Activated CD4-positive, alpha-beta T cell treated with anti-CD3 and anti-CD28 coated beads, Interleukin-2, amount 10 ng/mL, durations not matched to agents 7 days and 5 days (primary cell): ENCODE measurements around the gene SOX21. TPM values are rescaled to one million over a fixed set of nuclear protein-coding genes. Genes with fewer than 3 reads are reported as not detected.

Experiments
- CTCF ChIA-PET: fragments of 350-600 bp; sonication (Branson Sonifier 250); formaldehyde crosslinking; loops from one replicate; lab custom pipeline; 2021; ENCODE audit warnings: antibody characterized with exemption; lab: Charles Lee
- POLR2A ChIA-PET: fragments of 350-600 bp; sonication (Branson Sonifier 250); formaldehyde crosslinking; loops from one replicate; lab custom pipeline; 2021; ENCODE audit warnings: antibody characterized with exemption; lab: Charles Lee
- DNase-seq: peaks from one replicate; pipeline ENCODE4 v3.0.0-alpha.2; 2020
- H3K27ac Mint-ChIP-seq: one replicate; pipeline ENCODE4 v1.8.0; 2021; ENCODE audit warnings: mild to moderate bottlenecking, moderate library complexity, mixed read lengths
- H3K27me3 Mint-ChIP-seq: one replicate; pipeline ENCODE4 v1.8.0; 2021; ENCODE audit warnings: mixed read lengths
- H3K36me3 Mint-ChIP-seq: one replicate; pipeline ENCODE4 v1.8.0; 2021; ENCODE audit warnings: low read depth, mixed read lengths
- H3K4me1 Mint-ChIP-seq: one replicate; pipeline ENCODE4 v1.8.0; 2021; ENCODE audit warnings: mixed read lengths
- H3K4me3 Mint-ChIP-seq: one replicate; pipeline ENCODE4 v1.8.0; 2021; ENCODE audit warnings: mild to moderate bottlenecking, moderate library complexity, mixed read lengths
- H3K9me3 Mint-ChIP-seq: one replicate; pipeline ENCODE4 v1.8.0; 2021; ENCODE audit warnings: mixed read lengths
- total RNA-seq, 2 experiments: library from RNA; stranded (reverse); gene quantifications; one replicate each; pipeline ENCODE4 v1.2.3, GENCODE V29; 2021

The SOX21 gene
- total RNA-seq, 2 experiments from 2014 or later: not detected

DNA sequence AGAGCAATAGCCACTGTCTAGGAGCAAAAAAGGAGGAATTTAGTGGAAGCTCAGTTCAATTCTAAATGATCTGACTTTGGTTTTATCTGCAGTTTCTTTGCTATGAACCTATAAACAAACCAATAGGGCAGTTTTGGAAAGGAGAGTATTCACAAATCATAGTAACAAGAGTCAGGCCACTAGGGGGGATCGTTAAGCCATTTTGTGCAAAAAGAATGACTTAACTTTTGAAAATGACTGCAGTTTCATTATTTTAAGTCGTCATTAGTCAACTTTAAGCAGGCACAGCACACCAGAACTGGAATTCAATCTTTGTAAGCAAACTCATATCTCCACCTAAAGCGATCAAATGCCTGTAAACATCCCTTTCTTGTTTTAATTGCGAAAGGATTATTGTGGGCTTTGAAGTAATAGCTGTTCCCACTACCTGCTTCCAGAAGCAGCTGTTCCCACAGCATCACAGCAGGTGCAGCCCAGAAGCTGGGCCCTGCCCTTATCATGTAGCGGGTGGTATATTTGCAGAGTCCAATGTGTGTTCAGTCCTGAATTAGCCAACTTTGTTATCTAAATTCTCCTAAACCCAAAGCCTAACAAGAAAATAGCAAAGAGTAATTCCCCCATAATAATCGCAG, 51.5 kb downstream of the SOX21 start:
- Mint-ChIP-seq H3K4me1 (peaks cover 9% of the 10 kb centered on the region), H3K27me3 (peaks cover 22% of the 10 kb centered on the region), H3K27ac (no peak overlapping the region), H3K36me3 (no peaks in the 10 kb centered on the region), H3K4me3 (no peak overlapping the region), H3K9me3 (no peaks in the 10 kb centered on the region)
- no peak for DNase-seq
- POLR2A ChIA-PET: no interaction called here
- CTCF ChIA-PET: interaction anchor here (1.4 kb wide), 1 partner anchor 41 kb away, joined by 3 read pairs; no protein-coding TSS in a partner anchor

Other genes with a start within 250 kb of the SOX21 start
- under 1 TPM; 0.15 to 0.20 TPM for gene DCT, start 232.9 kb downstream of the SOX21 start, total RNA-seq
- 10 to 100 TPM; 15.6 to 16.2 TPM for gene TGDS, start 116.4 kb downstream of the SOX21 start, total RNA-seq
- 1 to 10 TPM; 6.2 to 6.8 TPM for gene GPR180, start 110.7 kb downstream of the SOX21 start, total RNA-seq